ENCODE data around the gene ADAMTSL1. TPM values are rescaled to one million over a fixed set of nuclear protein-coding genes. Genes with fewer than 3 reads are reported as not detected.

Gene ADAMTSL1
- total RNA-seq, 1 experiment from 2014 or later: not detected

GRCh38 chr9:18728642-18729041 is 254.7 kb downstream of the ADAMTSL1 start:
- H3K9ac ChIP-seq (ENCODE audit: low read length): no peak overlapping the region
- no peaks in the 10 kb centered on the region for H3K4me1 ChIP-seq (ENCODE audit: control insufficient read depth in 1 of 2, insufficient read depth in 2 of 2, low read length in 2 of 2)
- intact Hi-C loops (cut with micrococcal nuclease): no loop called here
- no peak overlapping the region for H3K27ac ChIP-seq (ENCODE audit: low read depth, low read length)
- H3K9me3 ChIP-seq (ENCODE audit: control insufficient read depth in 1 of 2, insufficient read depth in 1 of 2, low read depth in 1 of 2, low read length in 2 of 2): no peaks in the 10 kb centered on the region
- H4K20me1 ChIP-seq (ENCODE audit: insufficient read depth): no peaks in the 10 kb centered on the region
- no peak for TF ChIP-seq CBX3 (IDR thresholded peaks at IDR 0.05; ENCODE audit: low read depth)
- no peak overlapping the region for H2AFZ ChIP-seq (ENCODE audit: low read depth, low read length, poor library complexity, severe bottlenecking)
- BruUV-seq (replicated peaks): no TSS peak
- H3K27me3 ChIP-seq (ENCODE audit: insufficient read depth, low read length): peaks cover 5% of the 10 kb centered on the region; the same call in 1 of the 2 replicates
- ChIA-PET RAD21 (ENCODE audit: low non-redundant PET in 1 of 2, low total read pairs in 2 of 2, uncharacterized antibody in 2 of 2, unreplicated experiment in 2 of 2) (no interaction called here), CTCF (no interaction called here), POLR2A (no interaction called here)
- no peak overlapping the region for H3K4me3 ChIP-seq (replicated peaks in 1 of 2; ENCODE audit: low read depth in 1 of 2, low read length in 2 of 2)
- no peaks in the 10 kb centered on the region; a peak in 1 of 4 replicates for H3K36me3 ChIP-seq (ENCODE audit: control insufficient read depth in 1 of 2, insufficient read depth in 2 of 2, low read length in 2 of 2)
- no peaks in the 10 kb centered on the region for H3K9me2 ChIP-seq (ENCODE audit: insufficient read depth)
- DNase-seq (ENCODE audit: low read depth, low spot score) (no peak), ATAC-seq (no peak)
- no peak overlapping the region for H3K4me2 ChIP-seq (ENCODE audit: low read length)
- H3K79me2 ChIP-seq (ENCODE audit: insufficient read depth, low read length): no peaks in the 10 kb centered on the region

DNA sequence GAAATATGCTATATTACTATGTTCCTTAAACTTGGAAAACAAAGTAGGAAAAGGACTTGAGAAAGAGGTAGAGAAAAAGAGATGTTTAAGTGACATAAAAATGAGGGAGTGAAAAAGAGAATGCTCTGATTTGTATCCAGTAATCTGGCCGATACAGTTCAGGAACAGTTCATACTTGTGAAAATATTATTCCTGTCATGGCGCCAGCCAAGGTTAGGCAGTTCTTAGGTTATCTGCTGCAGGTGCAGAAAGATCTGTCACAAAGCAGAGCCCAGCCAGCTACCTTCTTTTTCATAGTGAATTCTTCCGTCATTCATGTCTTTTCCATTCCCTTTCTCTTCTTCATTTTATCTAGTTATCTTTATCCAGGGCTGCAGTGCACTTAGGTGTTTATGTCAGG is 256.3 kb downstream of the ADAMTSL1 start:
- CTCF ChIA-PET: no interaction called here
- BruUV-seq (replicated peaks): no TSS peak
- H3K9me2 ChIP-seq (ENCODE audit: insufficient read depth): no peaks in the 10 kb centered on the region

More for the DNA sequence above, 256.3 kb downstream of the ADAMTSL1 start:
- ChIA-PET RAD21 (ENCODE audit: low non-redundant PET in 1 of 2, low total read pairs in 2 of 2, uncharacterized antibody in 2 of 2, unreplicated experiment in 2 of 2) (no interaction called here), POLR2A (no interaction called here)
- no peaks in the 10 kb centered on the region for H3K27me3 ChIP-seq (ENCODE audit: insufficient read depth, low read length)
- no peak overlapping the region for H3K27ac ChIP-seq (ENCODE audit: low read depth, low read length)
- no peak overlapping the region for H2AFZ ChIP-seq (ENCODE audit: low read depth, low read length, poor library complexity, severe bottlenecking)
- DNase-seq (ENCODE audit: low read depth, low spot score): no peak
- no peak overlapping the region for H3K4me2 ChIP-seq (ENCODE audit: low read length)
- no peak overlapping the region for H3K4me3 ChIP-seq (replicated peaks in 1 of 2; ENCODE audit: low read depth in 1 of 2, low read length in 2 of 2)
- H3K36me3 ChIP-seq (ENCODE audit: control insufficient read depth in 1 of 2, insufficient read depth in 2 of 2, low read length in 2 of 2): no peaks in the 10 kb centered on the region; a peak in 1 of 4 replicates
- H3K9me3 ChIP-seq (ENCODE audit: control insufficient read depth in 1 of 2, insufficient read depth in 1 of 2, low read depth in 1 of 2, low read length in 2 of 2): no peaks in the 10 kb centered on the region
- H4K20me1 ChIP-seq (ENCODE audit: insufficient read depth): no peaks in the 10 kb centered on the region
- ATAC-seq: no peak
- H3K4me1 ChIP-seq (ENCODE audit: control insufficient read depth in 1 of 2, insufficient read depth in 2 of 2, low read length in 2 of 2): no peaks in the 10 kb centered on the region
- no peaks in the 10 kb centered on the region for H3K79me2 ChIP-seq (ENCODE audit: insufficient read depth, low read length)
- TF ChIP-seq, protein P1, sequence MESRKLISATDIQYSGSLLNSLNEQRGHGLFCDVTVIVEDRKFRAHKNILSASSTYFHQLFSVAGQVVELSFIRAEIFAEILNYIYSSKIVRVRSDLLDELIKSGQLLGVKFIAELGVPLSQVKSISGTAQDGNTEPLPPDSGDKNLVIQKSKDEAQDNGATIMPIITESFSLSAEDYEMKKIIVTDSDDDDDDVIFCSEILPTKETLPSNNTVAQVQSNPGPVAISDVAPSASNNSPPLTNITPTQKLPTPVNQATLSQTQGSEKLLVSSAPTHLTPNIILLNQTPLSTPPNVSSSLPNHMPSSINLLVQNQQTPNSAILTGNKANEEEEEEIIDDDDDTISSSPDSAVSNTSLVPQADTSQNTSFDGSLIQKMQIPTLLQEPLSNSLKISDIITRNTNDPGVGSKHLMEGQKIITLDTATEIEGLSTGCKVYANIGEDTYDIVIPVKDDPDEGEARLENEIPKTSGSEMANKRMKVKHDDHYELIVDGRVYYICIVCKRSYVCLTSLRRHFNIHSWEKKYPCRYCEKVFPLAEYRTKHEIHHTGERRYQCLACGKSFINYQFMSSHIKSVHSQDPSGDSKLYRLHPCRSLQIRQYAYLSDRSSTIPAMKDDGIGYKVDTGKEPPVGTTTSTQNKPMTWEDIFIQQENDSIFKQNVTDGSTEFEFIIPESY (IDR thresholded peaks at IDR 0.05; ENCODE audit: extremely low read depth, insufficient replicate concordance, low read length): no peak
- TF ChIP-seq YY1 (IDR thresholded peaks at IDR 0.05; ENCODE audit: extremely low read depth, insufficient replicate concordance, low read depth, low read length) (no peak), CBX3 (IDR thresholded peaks at IDR 0.05; ENCODE audit: low read depth) (no peak), MAX (IDR thresholded peaks at IDR 0.05) (no peak), SP1 (IDR thresholded peaks at IDR 0.05; ENCODE audit: low read depth) (no peak), ZNF274 (IDR thresholded peaks at IDR 0.05; ENCODE audit: low read depth, low read length) (no peak), POLR2A (IDR thresholded peaks at IDR 0.05; ENCODE audit: borderline replicate concordance, extremely low read depth, insufficient read depth, insufficient read length) (no peak), RAD21 (IDR thresholded peaks at IDR 0.05; ENCODE audit: low read depth) (no peak), EZH2 (IDR thresholded peaks at IDR 0.05) (no peak), TCF7L2 (IDR thresholded peaks at IDR 0.05; ENCODE audit: borderline replicate concordance, extremely low read depth, insufficient read depth, insufficient read length) (no peak), CEBPB (IDR thresholded peaks at IDR 0.05; ENCODE audit: low read depth) (no peak), POLR2AphosphoS5 (IDR thresholded peaks at IDR 0.05; ENCODE audit: low read depth, low read length) (no peak), SIN3A (IDR thresholded peaks at IDR 0.05; ENCODE audit: low read depth) (no peak)
- TF ChIP-seq, protein P2, sequence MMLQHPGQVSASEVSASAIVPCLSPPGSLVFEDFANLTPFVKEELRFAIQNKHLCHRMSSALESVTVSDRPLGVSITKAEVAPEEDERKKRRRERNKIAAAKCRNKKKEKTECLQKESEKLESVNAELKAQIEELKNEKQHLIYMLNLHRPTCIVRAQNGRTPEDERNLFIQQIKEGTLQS (IDR thresholded peaks at IDR 0.05): no peak
- TF ChIP-seq, protein P3, sequence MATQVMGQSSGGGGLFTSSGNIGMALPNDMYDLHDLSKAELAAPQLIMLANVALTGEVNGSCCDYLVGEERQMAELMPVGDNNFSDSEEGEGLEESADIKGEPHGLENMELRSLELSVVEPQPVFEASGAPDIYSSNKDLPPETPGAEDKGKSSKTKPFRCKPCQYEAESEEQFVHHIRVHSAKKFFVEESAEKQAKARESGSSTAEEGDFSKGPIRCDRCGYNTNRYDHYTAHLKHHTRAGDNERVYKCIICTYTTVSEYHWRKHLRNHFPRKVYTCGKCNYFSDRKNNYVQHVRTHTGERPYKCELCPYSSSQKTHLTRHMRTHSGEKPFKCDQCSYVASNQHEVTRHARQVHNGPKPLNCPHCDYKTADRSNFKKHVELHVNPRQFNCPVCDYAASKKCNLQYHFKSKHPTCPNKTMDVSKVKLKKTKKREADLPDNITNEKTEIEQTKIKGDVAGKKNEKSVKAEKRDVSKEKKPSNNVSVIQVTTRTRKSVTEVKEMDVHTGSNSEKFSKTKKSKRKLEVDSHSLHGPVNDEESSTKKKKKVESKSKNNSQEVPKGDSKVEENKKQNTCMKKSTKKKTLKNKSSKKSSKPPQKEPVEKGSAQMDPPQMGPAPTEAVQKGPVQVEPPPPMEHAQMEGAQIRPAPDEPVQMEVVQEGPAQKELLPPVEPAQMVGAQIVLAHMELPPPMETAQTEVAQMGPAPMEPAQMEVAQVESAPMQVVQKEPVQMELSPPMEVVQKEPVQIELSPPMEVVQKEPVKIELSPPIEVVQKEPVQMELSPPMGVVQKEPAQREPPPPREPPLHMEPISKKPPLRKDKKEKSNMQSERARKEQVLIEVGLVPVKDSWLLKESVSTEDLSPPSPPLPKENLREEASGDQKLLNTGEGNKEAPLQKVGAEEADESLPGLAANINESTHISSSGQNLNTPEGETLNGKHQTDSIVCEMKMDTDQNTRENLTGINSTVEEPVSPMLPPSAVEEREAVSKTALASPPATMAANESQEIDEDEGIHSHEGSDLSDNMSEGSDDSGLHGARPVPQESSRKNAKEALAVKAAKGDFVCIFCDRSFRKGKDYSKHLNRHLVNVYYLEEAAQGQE (IDR thresholded peaks at IDR 0.05; ENCODE audit: low read depth): no peak
- intact Hi-C loops (cut with micrococcal nuclease): no loop called here
- no peak overlapping the region for H3K9ac ChIP-seq (ENCODE audit: low read length)
